ENCODE data around the gene ZNRF3.

- TF ChIP-seq CTCF (IDR thresholded peaks at IDR 0.05) = no peak
- TF ChIP-seq POLR2A (IDR thresholded peaks at IDR 0.05) = no peak
These were observed 86.2 kb downstream of the ZNRF3 start for GRCh38 chr22:28969401-28970168.
